ENCODE measurements around the gene AGPAT1. TPM values are rescaled to one million over a fixed set of nuclear protein-coding genes. Genes with fewer than 3 reads are reported as not detected.
A peak's percentile ranks its signal among the peaks of the same experiment; 100 is the strongest.

AGPAT1 gene
- total and polyA plus RNA-seq, 2 of the 8 experiments (the other 6 are each of a cell fraction or from before 2014, with no cell fraction given), result 96.0 to 222 TPM

- TF ChIP-seq ASH2L (IDR thresholded peaks at IDR 0.05; ENCODE audit: low read length) (no peak), POLR2AphosphoS5 (IDR thresholded peaks at IDR 0.05; ENCODE audit: low read depth, low read length) (no peak), POLR2A (IDR thresholded peaks at IDR 0.05; ENCODE audit: control extremely low read depth in 1 of 2, low read depth in 2 of 2, low read length in 2 of 2) (no peak)
- Histone ChIP-seq H3K23ac (ENCODE audit: insufficient read length) (no peak overlapping the region), H2BK20ac (ENCODE audit: low read length) (0 out of 2 replicates have a peak overlapping the region, but pooled peaks have one; percentile 48), H4K91ac (replicated peaks; ENCODE audit: insufficient read length, low read length) (peak overlapping the region; percentile 76), H3K4ac (replicated peaks; ENCODE audit: insufficient read length, low read depth, low read length) (peak overlapping the region; percentile 75), H3K4me2 (ENCODE audit: insufficient read depth in 1 of 2, low read depth in 2 of 2, low read length in 2 of 2) (peak overlapping the region; percentile 79 to 90), H2AK5ac (ENCODE audit: low read depth, low read length) (peak overlapping the region; percentile 28; the same call in 1 of the 2 replicates), H3K9me3 (ENCODE audit: insufficient read depth in 2 of 2, low read depth in 1 of 2, low read length in 1 of 2) (no peaks in the 10 kb centered on the region), H3K27ac (ENCODE audit: low read depth, low read length) (no peak overlapping the region), H2AFZ (ENCODE audit: low read length) (no peak overlapping the region), H2BK12ac (ENCODE audit: low read depth, low read length) (peak overlapping the region; percentile 92; the same call in 1 of the 2 replicates), H3K18ac (ENCODE audit: extremely low read depth, low read length) (peak overlapping the region; percentile 75), H3K79me1 (ENCODE audit: low read depth, low read length) (peaks cover 2% of the 10 kb centered on the region; the same call in 1 of the 2 replicates), H2BK5ac (ENCODE audit: low read depth, low read length) (peak overlapping the region; percentile 55; the same call in 1 of the 2 replicates), H3K9ac (replicated peaks in 1 of 4; ENCODE audit: extremely low read depth in 1 of 4, low read depth in 3 of 4, low read length in 3 of 4) (no peak overlapping the region; a peak in 2 of 7 replicates), H3K56ac (replicated peaks; ENCODE audit: insufficient read length, low read depth, low read length) (no peak overlapping the region), H4K5ac (ENCODE audit: insufficient read length, low read depth, low read length) (peak overlapping the region; percentile 0), H3K4me1 (replicated peaks in 1 of 4; ENCODE audit: control insufficient read depth in 3 of 4, insufficient read depth in 4 of 4, low read length in 3 of 4) (peaks cover 8 to 36% (median 18%) of the 10 kb centered on the region in 4 experiments), H3K14ac (ENCODE audit: insufficient read length) (no peak overlapping the region), H3K36me3 (ENCODE audit: control insufficient read depth in 2 of 4, insufficient read depth in 4 of 4, low read length in 3 of 4) (peaks cover 2 to 18% (median 14%) of the 10 kb centered on the region in 4 experiments; a peak in 7 of 8 replicates), H3K4me3 (ENCODE audit: extremely low read depth in 1 of 4, insufficient read depth in 2 of 4, low read depth in 3 of 4, low read length in 4 of 4) (peak overlapping the region in 3 of 4 experiments; percentile 30 to 87 (median 59); a peak in 2 of 8 replicates), H4K20me1 (replicated peaks in 1 of 2; ENCODE audit: control insufficient read depth in 1 of 2, insufficient read depth in 2 of 2, low read length in 2 of 2) (peaks cover 0 to 3% of the 10 kb centered on the region in 2 experiments), H3K23me2 (ENCODE audit: low read depth, low read length) (peaks cover 10% of the 10 kb centered on the region), H4K8ac (ENCODE audit: extremely low read depth, insufficient read depth, low read length) (no peak overlapping the region), H3K27me3 (replicated peaks in 1 of 4; ENCODE audit: control insufficient read depth in 3 of 4, extremely low read depth in 1 of 4, insufficient read depth in 3 of 4, low read length in 3 of 4) (no peaks in the 10 kb centered on the region), H2BK15ac (ENCODE audit: low read length) (peak overlapping the region; percentile 67; the same call in 1 of the 2 replicates), H2BK120ac (replicated peaks; ENCODE audit: low read depth, low read length) (peak overlapping the region; percentile 50), H3K79me2 (ENCODE audit: control insufficient read depth in 1 of 2, insufficient read depth in 2 of 2, low read length in 2 of 2) (peaks cover 0 to 13% of the 10 kb centered on the region in 2 experiments; a peak in 2 of 4 replicates)
- ChIA-PET CTCF (ENCODE audit: partially characterized antibody) (interaction anchor here (1.1 to 2.5 kb wide), 4 partner anchors 12 to 73 kb away, joined by 3 to 12 read pairs (median 8); partner anchors contain the start of gene RNF5), POLR2A (ENCODE audit: partially characterized antibody) (interaction anchor here (1.0 to 13.3 kb wide), 7 partner anchors 12 to 91 kb away, joined by 3 to 194 read pairs (median 5); partner anchors contain the start of genes AGPAT1, EGFL8, PRRT1 and RNF5)
- no peak for FAIRE-seq
- 88% methylated on average over 8 of the region's 8 CpGs; no CpG with 5 or more reads in 1 of the 2 experiments for WGBS, 2 experiments (ENCODE audit: extremely low coverage in 1 of 2, insufficient coverage in 1 of 2, insufficient read length in 1 of 2, insufficient replicate concordance in 2 of 2, low coverage in 1 of 2, low lambda C conversion rate in 2 of 2, missing lambda C conversion rate in 1 of 2)
- no peak for DNase-seq (ENCODE audit: low read depth in 1 of 2, low spot score in 2 of 2)
These were observed 15.2 kb upstream of the AGPAT1 start for GRCh38 chr6:32190911-32191677.
